Activated naive CD8-positive, alpha-beta T cell treated with anti-CD3 and anti-CD28 coated beads for 36 hours (primary cell): ENCODE measurements around the gene LRRC8D. TPM values are rescaled to one million over a fixed set of nuclear protein-coding genes. Genes with fewer than 3 reads are reported as not detected.
"Not testable (repeated sequence)": the region's sequence is repeated elsewhere in the genome, so short reads cannot be mapped to it uniquely, and the experiment has no call there.

Experiments used
- DNase-seq: peaks from one replicate; pipeline ENCODE4 v3.0.0; 2021
- H3K27ac Mint-ChIP-seq: one replicate; pipeline ENCODE4 v1.8.0; 2022; ENCODE audit warnings: mild to moderate bottlenecking, moderate library complexity, mixed read lengths
- H3K27me3 Mint-ChIP-seq: one replicate; pipeline ENCODE4 v1.8.0; 2022; ENCODE audit warnings: mild to moderate bottlenecking, mixed read lengths
- H3K36me3 Mint-ChIP-seq: one replicate; pipeline ENCODE4 v1.8.0; 2021; ENCODE audit warnings: mild to moderate bottlenecking, mixed read lengths
- H3K4me1 Mint-ChIP-seq: one replicate; pipeline ENCODE4 v1.8.0; 2021; ENCODE audit warnings: mixed read lengths
- H3K4me3 Mint-ChIP-seq: one replicate; pipeline ENCODE4 v1.8.0; 2022; ENCODE audit warnings: mild to moderate bottlenecking, moderate library complexity, mixed read lengths
- H3K9me3 Mint-ChIP-seq: one replicate; pipeline ENCODE4 v1.8.0; 2022; ENCODE audit warnings: mixed read lengths
- total RNA-seq, 2 experiments: library from RNA; stranded (reverse); gene quantifications; one replicate each; pipeline ENCODE4 v1.2.3, GENCODE V29; 2021

Gene LRRC8D
- total RNA-seq, 2 experiments from 2014 or later, result 37.7 to 41.2 TPM

- peaks cover 28% of the 10 kb centered on the region for H3K36me3 Mint-ChIP-seq
- no peak for DNase-seq
- no peak overlapping the region for H3K4me3 Mint-ChIP-seq
- no peaks in the 10 kb centered on the region for H3K27me3 Mint-ChIP-seq
- H3K4me1 Mint-ChIP-seq, result peaks cover 42% of the 10 kb centered on the region
- no peak overlapping the region for H3K27ac Mint-ChIP-seq
- no peaks in the 10 kb centered on the region for H3K9me3 Mint-ChIP-seq
Observed at GRCh38 chr1:89911191-89911991, 90.6 kb downstream of the LRRC8D start.

GRCh38 chr1:89912073-89912472 lies 91.2 kb downstream of the LRRC8D start:
- Mint-ChIP-seq H3K4me3 (no peak overlapping the region), H3K27ac (no peak overlapping the region), H3K27me3 (no peaks in the 10 kb centered on the region), H3K9me3 (no peaks in the 10 kb centered on the region), H3K4me1 (peaks cover 35% of the 10 kb centered on the region), H3K36me3 (peaks cover 31% of the 10 kb centered on the region)
- no peak for DNase-seq

GRCh38 chr1:89913353-89914095 lies 92.7 kb downstream of the LRRC8D start:
- H3K4me3 Mint-ChIP-seq, result no peak overlapping the region
- no peak for DNase-seq
- H3K27ac Mint-ChIP-seq, result no peak overlapping the region
- no peaks in the 10 kb centered on the region for H3K9me3 Mint-ChIP-seq
- H3K4me1 Mint-ChIP-seq, result peaks cover 23% of the 10 kb centered on the region
- no peaks in the 10 kb centered on the region for H3K27me3 Mint-ChIP-seq
- H3K36me3 Mint-ChIP-seq, result peaks cover 25% of the 10 kb centered on the region

- peaks cover 17% of the 10 kb centered on the region for H3K4me1 Mint-ChIP-seq
- no peak overlapping the region for H3K4me3 Mint-ChIP-seq
- H3K36me3 Mint-ChIP-seq, result peaks cover 23% of the 10 kb centered on the region
- no peak overlapping the region for H3K27ac Mint-ChIP-seq
- no peaks in the 10 kb centered on the region for H3K9me3 Mint-ChIP-seq
- DNase-seq, result no peak
- no peaks in the 10 kb centered on the region for H3K27me3 Mint-ChIP-seq
Observed at GRCh38 chr1:89917353-89917752, 96.5 kb downstream of the LRRC8D start.

DNA sequence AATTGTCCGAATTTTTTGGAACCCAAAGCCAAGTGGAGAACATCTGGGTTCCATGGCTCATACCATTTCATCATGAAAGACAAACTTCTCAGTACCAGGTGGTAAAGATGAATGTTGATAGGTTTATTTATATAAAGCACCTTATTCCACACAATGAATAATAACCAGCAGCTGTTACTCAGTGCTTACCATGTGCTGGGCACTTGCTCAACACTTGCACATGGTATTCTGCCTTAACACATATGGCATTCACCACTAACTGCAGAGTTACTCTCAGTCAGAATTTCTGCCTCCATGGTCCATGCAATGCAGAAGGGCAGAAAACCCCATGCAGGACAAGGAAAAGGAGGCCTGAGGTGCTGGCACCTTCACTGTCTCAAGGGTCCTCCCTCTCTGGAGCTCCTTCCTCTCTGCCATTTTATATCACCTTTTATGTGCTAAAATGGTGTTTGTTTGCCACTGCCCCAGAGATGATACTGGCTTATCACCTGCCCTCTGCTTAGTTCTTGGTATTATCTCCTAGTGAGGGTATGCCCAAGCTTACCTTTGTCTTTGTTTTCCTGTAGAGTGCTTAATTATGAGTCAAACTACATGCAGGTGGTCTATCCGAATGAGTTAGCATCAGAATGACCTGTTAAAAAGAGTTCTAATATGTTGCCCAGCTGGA lies 97.4 kb downstream of the LRRC8D start:
- H3K27ac Mint-ChIP-seq, result no peak overlapping the region
- no peak for DNase-seq
- H3K27me3 Mint-ChIP-seq, result no peaks in the 10 kb centered on the region
- H3K4me1 Mint-ChIP-seq, result peaks cover 13% of the 10 kb centered on the region
- no peaks in the 10 kb centered on the region for H3K9me3 Mint-ChIP-seq
- H3K4me3 Mint-ChIP-seq, result no peak overlapping the region
- H3K36me3 Mint-ChIP-seq, result peaks cover 31% of the 10 kb centered on the region

DNA sequence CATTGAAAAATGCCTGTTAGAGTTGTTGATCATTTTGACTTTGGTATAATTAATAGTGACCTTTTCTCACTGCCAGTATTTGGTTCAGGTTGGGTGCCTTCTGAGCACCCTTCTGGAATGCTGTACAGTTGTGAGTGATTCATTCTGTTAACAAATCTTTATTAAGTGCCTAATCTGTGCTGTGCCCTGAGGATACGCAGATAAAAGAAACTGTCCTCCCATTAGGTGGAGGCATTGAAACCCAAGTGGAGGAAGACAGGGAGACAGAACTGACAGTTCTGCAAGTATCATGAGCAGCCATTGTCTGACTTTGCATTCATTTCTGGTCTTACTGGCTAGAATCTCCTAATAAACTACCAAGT lies 97.9 kb downstream of the LRRC8D start:
- Mint-ChIP-seq H3K27me3 (no peaks in the 10 kb centered on the region), H3K4me3 (no peak overlapping the region), H3K36me3 (peaks cover 36% of the 10 kb centered on the region), H3K27ac (no peak overlapping the region), H3K9me3 (peaks cover 5% of the 10 kb centered on the region), H3K4me1 (peaks cover 13% of the 10 kb centered on the region)
- no peak for DNase-seq

GRCh38 chr1:89919174-89919573 lies 98.3 kb downstream of the LRRC8D start:
- H3K27ac Mint-ChIP-seq, result no peak overlapping the region
- H3K4me1 Mint-ChIP-seq, result peaks cover 13% of the 10 kb centered on the region
- H3K4me3 Mint-ChIP-seq, result no peak overlapping the region
- DNase-seq, result no peak
- no peaks in the 10 kb centered on the region for H3K27me3 Mint-ChIP-seq
- H3K36me3 Mint-ChIP-seq, result peaks cover 40% of the 10 kb centered on the region
- peaks cover 7% of the 10 kb centered on the region for H3K9me3 Mint-ChIP-seq

- Mint-ChIP-seq H3K27me3 (no peaks in the 10 kb centered on the region), H3K4me3 (no peak overlapping the region), H3K27ac (no peak overlapping the region), H3K4me1 (peaks cover 14% of the 10 kb centered on the region), H3K36me3 (peaks cover 48% of the 10 kb centered on the region), H3K9me3 (peaks cover 7% of the 10 kb centered on the region)
- DNase-seq, result no peak
Observed at GRCh38 chr1:89922911-89923310, 102.1 kb downstream of the LRRC8D start.

- no peak for DNase-seq
- Mint-ChIP-seq H3K27me3 (no peaks in the 10 kb centered on the region), H3K4me3 (no peak overlapping the region), H3K9me3 (peaks cover 7% of the 10 kb centered on the region), H3K27ac (no peak overlapping the region), H3K4me1 (peaks cover 14% of the 10 kb centered on the region), H3K36me3 (peaks cover 48% of the 10 kb centered on the region)
Observed at GRCh38 chr1:89923517-89923916, 102.7 kb downstream of the LRRC8D start.

DNA sequence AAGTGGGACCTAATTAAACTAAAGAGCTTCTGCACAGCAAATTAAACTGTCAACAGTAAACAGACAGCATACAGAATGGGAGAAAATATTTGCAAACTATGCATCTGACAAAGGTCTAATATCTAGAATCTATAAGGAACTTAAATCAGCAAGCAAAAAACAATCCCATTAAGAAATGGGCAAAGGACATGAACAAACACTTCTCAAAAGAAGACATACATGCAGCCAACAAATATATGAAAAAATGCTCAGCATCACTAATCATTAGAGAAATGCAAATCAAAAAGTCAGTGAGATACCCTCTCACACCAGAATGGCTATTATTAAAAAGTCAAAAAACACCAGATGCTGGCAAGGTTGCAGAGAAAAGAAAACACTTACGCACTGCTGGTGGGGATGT lies 103.2 kb downstream of the LRRC8D start:
- Mint-ChIP-seq H3K36me3 (peaks cover 48% of the 10 kb centered on the region), H3K4me1 (peaks cover 12% of the 10 kb centered on the region)
- H3K9me3 Mint-ChIP-seq, H3K4me3 Mint-ChIP-seq, H3K27ac Mint-ChIP-seq, DNase-seq, H3K27me3 Mint-ChIP-seq: not testable (repeated sequence)

GRCh38 chr1:89927049-89927448 lies 106.2 kb downstream of the LRRC8D start:
- peaks cover 9% of the 10 kb centered on the region for H3K9me3 Mint-ChIP-seq
- no peak for DNase-seq
- peaks cover 55% of the 10 kb centered on the region for H3K36me3 Mint-ChIP-seq
- no peak overlapping the region for H3K27ac Mint-ChIP-seq
- no peaks in the 10 kb centered on the region for H3K27me3 Mint-ChIP-seq
- peaks cover 14% of the 10 kb centered on the region for H3K4me1 Mint-ChIP-seq
- H3K4me3 Mint-ChIP-seq, result no peak overlapping the region

GRCh38 chr1:89927478-89927877 lies 106.6 kb downstream of the LRRC8D start:
- Mint-ChIP-seq H3K4me3 (no peak overlapping the region), H3K27me3 (no peaks in the 10 kb centered on the region), H3K36me3 (peaks cover 56% of the 10 kb centered on the region), H3K9me3 (peaks cover 9% of the 10 kb centered on the region), H3K27ac (no peak overlapping the region), H3K4me1 (peaks cover 14% of the 10 kb centered on the region)
- no peak for DNase-seq

DNA sequence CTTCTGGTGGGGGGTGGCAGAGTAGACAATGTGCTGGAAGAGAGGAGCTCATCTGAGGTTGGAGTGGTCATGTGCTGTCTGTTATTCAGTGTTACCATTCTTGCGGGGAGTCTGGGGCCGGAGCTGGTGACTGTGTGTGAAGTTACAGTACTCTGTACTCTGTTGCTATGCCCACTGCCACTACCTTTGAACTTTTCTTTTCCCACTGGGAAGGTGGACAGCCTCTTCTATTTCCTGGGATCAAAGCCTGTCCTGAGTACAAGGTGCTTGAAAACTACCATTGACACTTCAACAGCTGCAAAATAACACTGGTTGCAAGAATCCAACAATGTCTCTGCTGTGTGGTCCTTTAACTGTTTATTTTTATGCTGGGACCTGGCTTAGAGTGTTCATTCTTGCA lies 107.7 kb downstream of the LRRC8D start:
- Mint-ChIP-seq H3K4me3 (no peak overlapping the region), H3K4me1 (peaks cover 14% of the 10 kb centered on the region), H3K36me3 (peaks cover 57% of the 10 kb centered on the region), H3K27me3 (no peaks in the 10 kb centered on the region), H3K9me3 (peaks cover 7% of the 10 kb centered on the region), H3K27ac (no peak overlapping the region)
- DNase-seq, result no peak

DNA sequence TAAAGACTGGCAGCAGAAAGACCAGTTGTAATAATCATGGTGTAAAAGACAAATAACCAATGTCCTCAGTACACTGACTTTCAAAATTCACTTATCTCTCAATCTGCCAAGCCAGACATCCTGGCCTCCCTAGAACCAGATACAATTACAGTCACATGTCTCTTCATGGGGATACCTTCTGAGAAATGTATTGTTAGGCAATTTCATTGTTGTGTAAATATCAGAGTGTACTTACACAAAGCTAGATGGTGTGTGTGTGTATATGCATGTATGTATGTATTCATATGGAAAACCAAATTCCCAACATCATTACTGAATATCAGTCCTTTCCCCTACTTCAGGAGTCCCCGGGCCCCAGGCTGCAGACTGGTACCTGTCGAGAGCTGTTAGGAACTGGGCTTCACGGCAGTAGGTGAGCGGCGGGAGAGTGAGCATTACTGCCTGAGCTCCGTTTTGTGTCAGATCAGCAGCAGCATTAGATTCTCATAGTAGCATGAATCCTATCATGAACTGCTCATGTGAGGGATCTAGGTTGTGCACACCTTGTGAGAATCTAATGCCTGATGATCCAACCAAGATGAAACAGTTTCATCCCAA lies 108.7 kb downstream of the LRRC8D start:
- no peak overlapping the region for H3K4me3 Mint-ChIP-seq
- H3K27me3 Mint-ChIP-seq, result no peaks in the 10 kb centered on the region
- H3K9me3 Mint-ChIP-seq, result peaks cover 2% of the 10 kb centered on the region
- peaks cover 57% of the 10 kb centered on the region for H3K36me3 Mint-ChIP-seq
- no peak overlapping the region for H3K27ac Mint-ChIP-seq
- DNase-seq, result no peak
- peaks cover 14% of the 10 kb centered on the region for H3K4me1 Mint-ChIP-seq

DNA sequence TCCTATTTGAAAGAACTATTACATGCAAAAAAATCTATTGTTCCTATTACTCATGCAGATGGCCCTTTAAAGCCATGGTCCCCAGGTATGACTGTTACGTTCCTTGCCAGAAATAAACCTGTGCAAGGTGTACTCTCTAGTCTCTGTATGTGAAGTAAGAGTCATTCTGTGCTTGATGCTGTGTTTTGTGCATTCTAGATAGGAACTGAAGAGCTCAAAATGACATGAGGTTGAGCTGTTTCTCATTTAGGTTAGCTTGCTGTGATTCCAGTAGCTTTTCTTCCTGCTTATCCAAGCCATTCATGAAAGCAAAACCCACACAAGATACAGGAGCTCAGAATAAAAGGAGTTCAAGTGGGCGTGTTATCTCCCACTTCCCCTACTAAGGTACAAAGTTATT lies 109.7 kb downstream of the LRRC8D start:
- Mint-ChIP-seq H3K9me3 (peaks cover 2% of the 10 kb centered on the region), H3K4me3 (no peak overlapping the region), H3K36me3 (peaks cover 61% of the 10 kb centered on the region), H3K4me1 (peaks cover 14% of the 10 kb centered on the region), H3K27me3 (no peaks in the 10 kb centered on the region), H3K27ac (no peak overlapping the region)
- DNase-seq, result no peak
